ENCODE results near the gene GSTM5.

GRCh38 chr1:109722908-109723691 is 11.0 kb downstream of the GSTM5 start:
- TF ChIP-seq CTCF (IDR thresholded peaks at IDR 0.05; ENCODE audit: low read depth, low read length) = no peak
- no peak for TF ChIP-seq EZH2phosphoT487 (IDR thresholded peaks at IDR 0.05; ENCODE audit: low read depth)
